Sigmoid colon (tissue), 7 donors: ENCODE data around the gene VSTM4. TPM values are rescaled to one million over a fixed set of nuclear protein-coding genes. Genes with fewer than 3 reads are reported as not detected.

Experiments used
- DNase-seq: peaks from one replicate; pipeline ENCODE4 v3.0.0-alpha.2; 2019
- H3K27ac ChIP-seq, 4 donors: fragments of 200-600 bp; sonication (generic); one replicate each; pipeline ENCODE4 v1.5.1; 2016 to 2019; ENCODE audit warnings: mild to moderate bottlenecking in 1 of 4
- H3K27me3 ChIP-seq, 3 donors: fragments of 200-600 bp; sonication (generic); one replicate each; pipeline ENCODE4 v1.5.1; 2019; ENCODE audit warnings: mild to moderate bottlenecking in 1 of 3
- H3K36me3 ChIP-seq, 4 donors: fragments of 200-600 bp; sonication (generic); one replicate each; pipeline ENCODE4 v1.5.1; 2016 to 2019
- H3K4me1 ChIP-seq, 4 donors: fragments of 200-600 bp; sonication (generic); one replicate each; pipeline ENCODE4 v1.5.1; 2017 to 2019
- H3K4me3 ChIP-seq, 4 donors: fragments of 200-600 bp; sonication (generic); one replicate each; pipeline ENCODE4 v1.5.1; 2017 to 2019; ENCODE audit warnings: mild to moderate bottlenecking in 2 of 4, moderate library complexity in 1 of 4
- H3K9me3 ChIP-seq, 4 donors: fragments of 200-600 bp in 3 of 4; sonication (generic) in 3 of 4; one replicate each; pipeline versions ENCODE4 v1.5.1 to v1.6.1; 2013 to 2019
- EP300 ChIP-seq, 4 donors: sonication (generic); formaldehyde crosslinking; IDR thresholded peaks; one replicate each; pipeline ENCODE4 v1.6.1; 2017; ENCODE audit warnings: antibody characterized with exemption in 4 of 4
- POLR2A ChIP-seq, 2 donors: fragments of 450-650 bp; IDR thresholded peaks; one replicate each; pipeline ENCODE4 v1.6.1; 2016; ENCODE audit warnings: antibody characterized with exemption in 2 of 2, mild to moderate bottlenecking in 2 of 2, moderate library complexity in 2 of 2
- POLR2AphosphoS5 ChIP-seq, 4 donors: sonication (generic); formaldehyde crosslinking; IDR thresholded peaks; one replicate each; pipeline ENCODE4 v1.6.1; 2017; ENCODE audit warnings: antibody characterized with exemption in 4 of 4
- WGBS, 2 donors: extraction: QIAGEN DNeasy Blood & Tissue Kit; methylation state at CpG; one replicate each; pipeline ENCODE4 v1.1.7; 2013; 5-methylcytosine and 5-hydroxymethylcytosine counted together
- intact Hi-C: fragments of 100-400 bp; cut with DNase I; formaldehyde crosslinking; loops from one replicate; pipeline ENCODE4 v1.15.1; 2023
- polyA plus RNA-seq, 3 donors: library from polyadenylated mRNA; stranded (reverse); fragments of 200-250 nt; gene quantifications; one replicate each; pipeline ENCODE4 v1.2.3, GENCODE V29; 2013
- total RNA-seq, 4 donors: library from RNA; depleted of rRNA; stranded (reverse); fragments of >200 nt; gene quantifications; one replicate each; pipeline ENCODE4 v1.1.0, GENCODE V29; 2016
- TF ChIP-seq, protein P1 (sequence below), 4 experiments: fragments of 450-650 bp in 3 of 4; fragments of 200-600 bp in 1 of 4; IDR thresholded peaks; one replicate each; pipeline ENCODE4 v1.5.1; 2016 to 2019; ENCODE audit warnings: antibody characterized with exemption in 4 of 4, mild to moderate bottlenecking in 3 of 4, moderate library complexity in 2 of 4
- donor health status: healthy with polysubstance abuse.
- donor health status: Bipolar disorder and iron deficiency.
- donor health status: healthy.

Gene VSTM4
- total and polyA plus RNA-seq, 7 donors, result 0.23 to 13.3 (median 9.5) TPM

DNA sequence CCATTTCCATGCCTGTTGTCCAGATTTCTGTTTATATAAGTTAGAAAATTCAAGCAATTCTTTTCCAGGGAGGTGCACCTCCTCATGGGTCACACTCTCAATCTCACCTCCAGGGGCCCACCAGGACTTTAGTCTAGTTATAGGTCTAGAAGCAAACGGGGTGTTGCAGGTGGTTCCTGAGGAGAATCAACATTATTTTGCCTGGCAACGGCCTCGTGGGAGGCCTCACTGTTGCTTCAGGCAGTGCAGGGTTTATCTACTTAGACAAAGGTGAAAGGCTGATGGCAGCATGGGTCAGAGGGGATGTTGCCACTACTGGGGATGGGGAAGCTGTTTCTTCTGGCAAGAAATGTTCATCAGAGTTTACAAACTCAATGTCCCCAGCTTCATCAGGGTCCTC lies 119.0 kb downstream of the VSTM4 start:
- no peak for TF ChIP-seq POLR2A (IDR thresholded peaks at IDR 0.05)
- TF ChIP-seq, protein P1, sequence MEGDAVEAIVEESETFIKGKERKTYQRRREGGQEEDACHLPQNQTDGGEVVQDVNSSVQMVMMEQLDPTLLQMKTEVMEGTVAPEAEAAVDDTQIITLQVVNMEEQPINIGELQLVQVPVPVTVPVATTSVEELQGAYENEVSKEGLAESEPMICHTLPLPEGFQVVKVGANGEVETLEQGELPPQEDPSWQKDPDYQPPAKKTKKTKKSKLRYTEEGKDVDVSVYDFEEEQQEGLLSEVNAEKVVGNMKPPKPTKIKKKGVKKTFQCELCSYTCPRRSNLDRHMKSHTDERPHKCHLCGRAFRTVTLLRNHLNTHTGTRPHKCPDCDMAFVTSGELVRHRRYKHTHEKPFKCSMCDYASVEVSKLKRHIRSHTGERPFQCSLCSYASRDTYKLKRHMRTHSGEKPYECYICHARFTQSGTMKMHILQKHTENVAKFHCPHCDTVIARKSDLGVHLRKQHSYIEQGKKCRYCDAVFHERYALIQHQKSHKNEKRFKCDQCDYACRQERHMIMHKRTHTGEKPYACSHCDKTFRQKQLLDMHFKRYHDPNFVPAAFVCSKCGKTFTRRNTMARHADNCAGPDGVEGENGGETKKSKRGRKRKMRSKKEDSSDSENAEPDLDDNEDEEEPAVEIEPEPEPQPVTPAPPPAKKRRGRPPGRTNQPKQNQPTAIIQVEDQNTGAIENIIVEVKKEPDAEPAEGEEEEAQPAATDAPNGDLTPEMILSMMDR (IDR thresholded peaks at IDR 0.05), result no peak
- no peak for TF ChIP-seq POLR2AphosphoS5 (IDR thresholded peaks at IDR 0.05)
- no peak for TF ChIP-seq EP300 (IDR thresholded peaks at IDR 0.05)
- Histone ChIP-seq H3K4me1 (no peaks in the 10 kb centered on the region), H3K27me3 (no peaks in the 10 kb centered on the region), H3K27ac (no peak overlapping the region), H3K9me3 (no peaks in the 10 kb centered on the region), H3K36me3 (no peaks in the 10 kb centered on the region), H3K4me3 (no peak overlapping the region)
- intact Hi-C loops, result no loop called here
- no peak for DNase-seq
- 46 to 68% methylated on average over 3 of the region's 3 CpGs for WGBS, 2 donors

DNA sequence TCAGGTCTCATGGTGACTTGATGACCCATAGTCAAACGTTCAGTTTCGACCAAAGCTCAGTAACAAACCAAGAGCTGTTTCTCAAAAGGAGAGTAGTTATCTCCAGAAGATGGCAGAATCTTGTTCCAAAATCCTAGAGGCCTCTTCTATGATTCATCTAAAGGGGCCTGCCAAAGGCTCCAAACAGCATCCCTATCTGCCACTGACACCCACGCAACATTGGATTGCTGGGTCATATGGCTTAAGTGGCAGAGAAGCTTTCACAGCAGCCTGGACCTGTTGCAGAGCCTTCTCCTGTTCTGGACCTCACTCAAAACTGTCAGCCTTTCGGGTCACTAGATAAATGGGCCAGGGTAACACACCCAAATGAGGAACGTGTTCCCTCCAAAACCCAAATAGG lies 121.7 kb downstream of the VSTM4 start:
- H3K36me3 ChIP-seq, result no peaks in the 10 kb centered on the region
- no peaks in the 10 kb centered on the region for H3K27me3 ChIP-seq
- DNase-seq, result no peak
- no peaks in the 10 kb centered on the region for H3K4me1 ChIP-seq
- no peaks in the 10 kb centered on the region for H3K9me3 ChIP-seq
- intact Hi-C loops, result no loop called here
- H3K4me3 ChIP-seq, result no peak overlapping the region
- TF ChIP-seq POLR2AphosphoS5 (IDR thresholded peaks at IDR 0.05), result no peak
- no peak for TF ChIP-seq POLR2A (IDR thresholded peaks at IDR 0.05)
- no peak for TF ChIP-seq EP300 (IDR thresholded peaks at IDR 0.05)
- TF ChIP-seq, protein P1 (IDR thresholded peaks at IDR 0.05), result no peak
- WGBS, 2 donors, result 90 to 92% methylated on average over 5 of the region's 5 CpGs
- H3K27ac ChIP-seq, result no peak overlapping the region

DNA sequence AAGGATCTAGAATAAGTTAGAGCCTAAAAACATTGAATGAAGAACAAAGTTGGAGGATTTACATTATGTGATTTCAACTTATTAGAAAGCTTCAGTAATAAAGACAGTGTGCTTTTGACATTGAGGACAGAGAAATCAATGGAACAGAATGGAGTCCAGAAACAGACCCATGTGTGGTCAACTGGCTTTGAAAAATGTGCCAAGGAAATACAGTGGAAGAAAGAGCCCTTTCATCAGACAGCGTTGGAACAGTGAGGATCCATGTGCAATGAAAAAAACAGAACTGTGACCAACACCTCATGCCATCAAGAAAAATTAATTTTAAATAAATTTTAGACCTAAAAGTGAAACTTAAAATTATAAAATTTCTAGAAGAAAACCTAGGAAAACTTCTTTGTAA lies 125.1 kb downstream of the VSTM4 start:
- Histone ChIP-seq H3K9me3 (no peaks in the 10 kb centered on the region), H3K36me3 (no peaks in the 10 kb centered on the region), H3K4me1 (no peaks in the 10 kb centered on the region), H3K27ac (no peak overlapping the region), H3K4me3 (no peak overlapping the region), H3K27me3 (no peaks in the 10 kb centered on the region)
- no peak for DNase-seq
- TF ChIP-seq POLR2AphosphoS5 (IDR thresholded peaks at IDR 0.05) (no peak), POLR2A (IDR thresholded peaks at IDR 0.05) (no peak), EP300 (IDR thresholded peaks at IDR 0.05) (no peak)
- TF ChIP-seq, protein P1 (IDR thresholded peaks at IDR 0.05), result no peak
- intact Hi-C loops, result no loop called here
- WGBS, 2 donors, result 87 to 97% methylated on average over 1 of the region's 1 CpG

DNA sequence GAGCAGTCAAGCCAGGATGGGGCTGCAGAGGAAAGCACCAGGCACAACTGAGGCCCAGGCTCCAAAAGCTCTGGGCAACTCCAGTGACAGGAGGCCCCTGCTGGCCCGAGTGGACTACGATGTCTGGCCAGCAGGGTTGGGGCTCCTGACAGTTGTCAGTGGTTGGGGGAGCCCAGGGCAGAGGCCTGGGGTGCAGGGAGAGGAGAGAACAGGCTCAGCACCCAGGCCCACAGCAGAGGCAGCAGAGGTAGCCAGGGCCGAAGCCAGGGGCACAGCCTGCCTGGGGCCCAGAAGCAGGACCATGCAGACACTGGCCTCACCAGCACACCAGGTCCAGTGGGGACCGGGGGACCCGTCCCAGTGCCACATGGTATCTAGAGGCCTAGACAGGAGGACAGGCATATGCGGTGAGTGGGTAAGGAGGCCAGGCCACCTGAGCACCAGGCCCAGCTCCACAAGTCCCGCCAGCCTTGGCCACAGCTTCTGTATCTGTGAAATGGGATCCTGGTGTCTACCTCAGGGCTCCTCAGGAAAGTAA lies 129.6 kb downstream of the VSTM4 start:
- Histone ChIP-seq H3K9me3 (no peaks in the 10 kb centered on the region), H3K4me1 (peaks cover 0 to 5% (median 2%) of the 10 kb centered on the region in 4 donors), H3K4me3 (no peak overlapping the region), H3K27ac (no peak overlapping the region), H3K27me3 (no peaks in the 10 kb centered on the region), H3K36me3 (no peaks in the 10 kb centered on the region)
- 90 to 93% methylated on average over 7 of the region's 7 CpGs for WGBS, 2 donors
- DNase-seq, result no peak
- TF ChIP-seq, protein P1 (IDR thresholded peaks at IDR 0.05), result no peak
- TF ChIP-seq POLR2A (IDR thresholded peaks at IDR 0.05) (no peak), POLR2AphosphoS5 (IDR thresholded peaks at IDR 0.05) (no peak), EP300 (IDR thresholded peaks at IDR 0.05) (no peak)
- intact Hi-C loops, result loop anchor here (10.0 kb wide), 1 partner anchor 529 kb away; no protein-coding TSS in a partner anchor
